HepG2 (cell line): Measurements from ENCODE around the gene CYTH1. TPM values are rescaled to one million over a fixed set of nuclear protein-coding genes. Genes with fewer than 3 reads are reported as not detected.

ENCODE experiments used
- ATAC-seq: fragments of 200-7000 bp; cut with Tn5 transposase; 3 replicates; pipeline ENCODE4 v1.9.1; 2020; ENCODE audit warnings: mild to moderate bottlenecking, moderate library complexity
- BruUV-seq: library from RNA; stranded (reverse); fragments of 400-500 nt; replicated peaks from 2 replicates; lab custom pipeline; 2021; lab: Mats Ljungman, UMichigan
- CTCF ChIA-PET: fragments of 300-600 bp; formaldehyde crosslinking; extraction: SDS; loops from one replicate; lab custom pipeline; 2021; ENCODE audit warnings: low total read pairs, inconsistent platforms, low intra/inter-chr PET ratio; lab: Yijun Ruan, JAX
- POLR2A ChIA-PET: fragments of 350-600 bp; sonication (Branson Sonifier 250); formaldehyde crosslinking; loops from one replicate; lab custom pipeline; 2020; ENCODE audit warnings: antibody characterized with exemption, inconsistent platforms; lab: Yijun Ruan, JAX
- DNase-seq: peaks from one replicate; pipeline ENCODE4 v3.0.0-alpha.2; 2015; ENCODE audit warnings: low spot score
- FAIRE-seq: peaks from 3 replicates; lab custom pipeline; 2011; peaks lifted over from hg19 to GRCh38; lab: Jason Lieb, UNC
- H2AFZ ChIP-seq: one replicate; pipeline ENCODE4 v1.6.1; 2011; ENCODE audit warnings: low read length, inconsistent platforms
- H3K27ac ChIP-seq: fragments of 300-600 bp; 3 replicates; pipeline ENCODE4 v1.8.0; 2011; ENCODE audit warnings: mixed run types, mild to moderate bottlenecking, mixed read lengths, low read length, inconsistent platforms; ENCODE audit not compliant: insufficient read depth; ENCODE audit errors: extremely low read length
- H3K27me3 ChIP-seq, 2 experiments: fragments of 200-600 bp in 1 of 2; 2 replicates in 1 of 2; 3 replicates in 1 of 2; pipeline versions ENCODE4 v1.6.0 to v1.8.0; 2011; ENCODE audit warnings: low read length in 2 of 2, mild to moderate bottlenecking in 2 of 2, moderate library complexity in 2 of 2, inconsistent platforms in 1 of 2; ENCODE audit not compliant: insufficient read depth in 2 of 2, control insufficient read depth in 1 of 2
- H3K36me3 ChIP-seq, 2 experiments: fragments of 200-600 bp in 1 of 2; replicated peaks in 1 of 2; 2 replicates in 1 of 2; 3 replicates in 1 of 2; pipeline versions ENCODE4 v1.5.1 to v1.8.0; 2011; ENCODE audit warnings: low read length in 2 of 2, inconsistent platforms in 1 of 2; ENCODE audit not compliant: insufficient read depth in 2 of 2, control insufficient read depth in 1 of 2
- H3K4me1 ChIP-seq: 2 replicates; pipeline ENCODE4 v1.5.1; 2012; ENCODE audit warnings: low read length, inconsistent platforms; ENCODE audit not compliant: insufficient read depth
- H3K4me2 ChIP-seq: 2 replicates; pipeline ENCODE4 v1.6.0; 2011; ENCODE audit warnings: low read depth, low read length, inconsistent platforms
- H3K4me3 ChIP-seq, 3 experiments: fragments of 200-600 bp in 1 of 3; sonication (generic), shearing (Covaris generic) in 1 of 3; replicated peaks in 1 of 3; 2 replicates each; pipeline ENCODE4 v1.5.1; 2011 to 2016; ENCODE audit warnings: low read length in 3 of 3, inconsistent platforms in 2 of 3, low read depth in 2 of 3, mild to moderate bottlenecking in 2 of 3, control low read depth in 1 of 3, mixed read lengths in 1 of 3; ENCODE audit not compliant: insufficient read depth in 1 of 3
- H3K79me2 ChIP-seq: one replicate; pipeline ENCODE4 v1.6.1; 2011; ENCODE audit warnings: low read length, inconsistent platforms; ENCODE audit not compliant: insufficient read depth
- H3K9ac ChIP-seq: 2 replicates; pipeline ENCODE4 v1.6.0; 2011; ENCODE audit warnings: mild to moderate bottlenecking, low read depth, low read length, inconsistent platforms; ENCODE audit not compliant: insufficient read depth
- H3K9me3 ChIP-seq: 2 replicates; pipeline ENCODE4 v1.5.1; 2012; ENCODE audit warnings: mild to moderate bottlenecking, low read length
- H4K20me1 ChIP-seq: 2 replicates; pipeline ENCODE4 v1.6.0; 2011; ENCODE audit warnings: inconsistent platforms, mild to moderate bottlenecking, low read length, moderate library complexity; ENCODE audit not compliant: insufficient read depth
- ARHGAP35 ChIP-seq: sonication (generic); formaldehyde crosslinking; IDR thresholded peaks from 2 replicates; pipeline ENCODE4 v1.9.0; 2022; ENCODE audit warnings: mild to moderate bottlenecking, inconsistent platforms, moderate library complexity, missing genetic modification reagents, borderline replicate concordance
- CTCF ChIP-seq: sonication (generic); formaldehyde crosslinking; IDR thresholded peaks from 2 replicates; pipeline ENCODE4 v1.5.0; 2020; ENCODE audit warnings: mild to moderate bottlenecking, missing genetic modification reagents, moderate library complexity
- HHEX ChIP-seq: IDR thresholded peaks from 2 replicates; pipeline ENCODE4 v1.6.1; 2016; ENCODE audit warnings: control low read depth
- HNRNPLL ChIP-seq: fragments of 200-400 bp; formaldehyde crosslinking; IDR thresholded peaks from 2 replicates; pipeline ENCODE4 v1.6.1; 2017; ENCODE audit warnings: mild to moderate bottlenecking, low read depth, low read length; ENCODE audit not compliant: poor library complexity, severe bottlenecking
- MYPOP ChIP-seq: sonication (generic); formaldehyde crosslinking; IDR thresholded peaks from 2 replicates; pipeline ENCODE4 v1.8.1; 2023; ENCODE audit warnings: mild to moderate bottlenecking, moderate library complexity, missing genetic modification reagents
- NKX3-1 ChIP-seq: sonication (generic); formaldehyde crosslinking; IDR thresholded peaks from 2 replicates; pipeline ENCODE4 v1.5.0; 2020; ENCODE audit warnings: missing genetic modification reagents
- PHF8 ChIP-seq: sonication (generic); formaldehyde crosslinking; IDR thresholded peaks from 2 replicates; pipeline ENCODE4 v1.5.0; 2020; ENCODE audit warnings: missing genetic modification reagents
- TERF1 ChIP-seq: sonication (generic); formaldehyde crosslinking; IDR thresholded peaks from 2 replicates; pipeline ENCODE4 v1.8.0; 2022; ENCODE audit warnings: mild to moderate bottlenecking, missing genetic modification reagents, moderate library complexity
- TMF1 ChIP-seq: sonication (generic); formaldehyde crosslinking; IDR thresholded peaks from 2 replicates; pipeline ENCODE4 v1.8.1; 2022; ENCODE audit warnings: low read depth, missing genetic modification reagents
- TRIM24 ChIP-seq: sonication (generic); formaldehyde crosslinking; IDR thresholded peaks from 2 replicates; pipeline ENCODE4 v1.8.0; 2022; ENCODE audit warnings: mild to moderate bottlenecking, missing genetic modification reagents
- WIZ ChIP-seq: sonication (generic); formaldehyde crosslinking; IDR thresholded peaks from 2 replicates; pipeline ENCODE4 v1.5.1; 2020; ENCODE audit warnings: mild to moderate bottlenecking, missing genetic modification reagents
- ZMYM2 ChIP-seq: sonication (generic); formaldehyde crosslinking; IDR thresholded peaks from 2 replicates; pipeline ENCODE4 v1.8.0; 2022; ENCODE audit warnings: mild to moderate bottlenecking, missing genetic modification reagents
- ZNF24 ChIP-seq: fragments of 450-650 bp; IDR thresholded peaks from 2 replicates; pipeline ENCODE4 v1.6.1; 2017; ENCODE audit warnings: antibody characterized with exemption, mild to moderate bottlenecking
- ZNF326 ChIP-seq: sonication (generic); formaldehyde crosslinking; IDR thresholded peaks from 2 replicates; pipeline ENCODE4 v1.4.0; 2020; ENCODE audit warnings: missing genetic modification reagents, borderline replicate concordance
- ZNF335 ChIP-seq: sonication (generic); formaldehyde crosslinking; IDR thresholded peaks from 2 replicates; pipeline ENCODE4 v1.4.0; 2020; ENCODE audit warnings: missing genetic modification reagents
- ZNF530 ChIP-seq: sonication (generic); formaldehyde crosslinking; IDR thresholded peaks from 2 replicates; pipeline ENCODE4 v1.5.0; 2020; ENCODE audit warnings: low read depth, mild to moderate bottlenecking, missing genetic modification reagents
- ZNF619 ChIP-seq: sonication (generic); formaldehyde crosslinking; IDR thresholded peaks from 2 replicates; pipeline ENCODE4 v1.4.0; 2020; ENCODE audit warnings: mild to moderate bottlenecking, missing genetic modification reagents
- ZNF710 ChIP-seq: sonication (generic); formaldehyde crosslinking; IDR thresholded peaks from 2 replicates; pipeline ENCODE4 v1.5.0; 2020; ENCODE audit warnings: mild to moderate bottlenecking, missing genetic modification reagents, borderline replicate concordance
- ZNF790 ChIP-seq: sonication (generic); formaldehyde crosslinking; IDR thresholded peaks from 2 replicates; pipeline ENCODE4 v1.8.0; 2022; ENCODE audit warnings: missing genetic modification reagents, mild to moderate bottlenecking, borderline replicate concordance
- ZNF792 ChIP-seq: IDR thresholded peaks from 2 replicates; pipeline ENCODE4 v1.6.1; 2016
- WGBS: methylation state at CpG from one replicate; pipeline ENCODE4 v1.1.6; 2017; ENCODE audit warnings: low lambda C conversion rate; 5-methylcytosine and 5-hydroxymethylcytosine counted together
- in situ Hi-C: cut with HindIII; loops from 2 replicates; pipeline ENCODE4 v1.10.0; 2017; ENCODE audit warnings: low pct_unique_long_range_greater_than_20kb; ENCODE audit not compliant: extremely low pct_ligation_motif_present
- intact Hi-C: fragments of 100-400 bp; cut with micrococcal nuclease; formaldehyde crosslinking; loops from one replicate; pipeline ENCODE4 v1.10.0; 2022; ENCODE audit not compliant: unreplicated experiment
- polyA plus RNA-seq, 8 experiments: library from polyadenylated mRNA; depleted of rRNA in 3 of 8; stranded (reverse) in 7 of 8; unstranded in 1 of 8; fragments of >200 nt; fragmentation: Illumina TruSeq in 4 of 8; extraction: Trizol in 4 of 8; gene quantifications; 2 replicates each; pipeline versions ENCODE4 v1.2.1 to v1.2.3, GENCODE V29; 2011 to 2016; ENCODE audit warnings: low read depth in 4 of 8, missing spikeins in 1 of 8, mixed read lengths in 1 of 8; ENCODE audit not compliant: insufficient read depth in 1 of 8
- total RNA-seq, 5 experiments: library from RNA; depleted of rRNA; stranded (reverse); fragments of >200 nt; fragmentation: Illumina TruSeq; extraction: Trizol; gene quantifications; 2 replicates each; pipeline ENCODE4 v1.2.3, GENCODE V29; 2016; ENCODE audit warnings: low read depth in 1 of 5

Gene CYTH1
- total and polyA plus RNA-seq, 2 of the 13 experiments (the other 11 are each of a cell fraction or from before 2014, with no cell fraction given), result 20.1 to 48.9 TPM

- no peak overlapping the region for H3K27ac ChIP-seq
- no peak for DNase-seq
- H3K27me3 ChIP-seq, result peaks cover 0 to 2% of the 10 kb centered on the region in 2 experiments; a peak in 1 of 5 replicates
- no peak overlapping the region for H3K9ac ChIP-seq
- H3K4me3 ChIP-seq, result no peak overlapping the region
- no TSS peak for BruUV-seq
- CTCF ChIA-PET, result interaction anchor here (1.6 kb wide), 1 partner anchor 79 kb away, joined by 3 read pairs; no protein-coding TSS in a partner anchor
- no peaks in the 10 kb centered on the region for H3K79me2 ChIP-seq
- 86% methylated on average over 23 of the region's 23 CpGs for WGBS
- H3K36me3 ChIP-seq, result no peaks in the 10 kb centered on the region
- H3K4me2 ChIP-seq, result no peak overlapping the region
- POLR2A ChIA-PET, result no interaction called here
- H3K9me3 ChIP-seq, result no peaks in the 10 kb centered on the region
- H3K4me1 ChIP-seq, result peaks cover 56% of the 10 kb centered on the region
- FAIRE-seq, result no peak
- no peak overlapping the region for H2AFZ ChIP-seq
- no peaks in the 10 kb centered on the region for H4K20me1 ChIP-seq
- intact Hi-C loops, result no loop called here
- TF ChIP-seq PHF8 (CRISPR knock-in tag) (no peak), WIZ (no peak), ARHGAP35 (CRISPR knock-in tag) (no peak), ZNF24 (no peak), HNRNPLL (no peak), ZMYM2 (no peak), HHEX (CRISPR knock-in tag) (no peak), TMF1 (CRISPR knock-in tag) (no peak), ZNF530 (CRISPR knock-in tag) (no peak), MYPOP (CRISPR knock-in tag) (no peak), ZNF790 (CRISPR knock-in tag) (no peak), NKX3-1 (CRISPR knock-in tag) (no peak), ZNF326 (CRISPR knock-in tag) (no peak), ZNF335 (CRISPR knock-in tag) (no peak), ZNF619 (CRISPR knock-in tag) (no peak), TERF1 (CRISPR knock-in tag) (no peak), CTCF (no peak), ZNF792 (CRISPR knock-in tag) (no peak), ZNF710 (CRISPR knock-in tag) (no peak), TRIM24 (CRISPR knock-in tag) (no peak)
- in situ Hi-C loops, result no loop called here
- no peak for ATAC-seq
Observed at GRCh38 chr17:78629436-78629995, 152.6 kb downstream of the CYTH1 start.
